Measurements from ENCODE around the gene HP1BP3. TPM values are rescaled to one million over a fixed set of nuclear protein-coding genes. Genes with fewer than 3 reads are reported as not detected.
A peak's percentile ranks its signal among the peaks of the same experiment; 100 is the strongest.

HP1BP3 gene
- total RNA-seq, 2 donors from 2014 or later: 207 to 223 TPM

GRCh38 chr1:20811916-20812315 lies 24.8 kb upstream of the HP1BP3 start:
- H3K9ac ChIP-seq (ENCODE audit: extremely low read depth, low read length, poor library complexity, severe bottlenecking): no peak overlapping the region
- H3K4me1 Mint-ChIP-seq: no peaks in the 10 kb centered on the region
- TF ChIP-seq, protein P1, sequence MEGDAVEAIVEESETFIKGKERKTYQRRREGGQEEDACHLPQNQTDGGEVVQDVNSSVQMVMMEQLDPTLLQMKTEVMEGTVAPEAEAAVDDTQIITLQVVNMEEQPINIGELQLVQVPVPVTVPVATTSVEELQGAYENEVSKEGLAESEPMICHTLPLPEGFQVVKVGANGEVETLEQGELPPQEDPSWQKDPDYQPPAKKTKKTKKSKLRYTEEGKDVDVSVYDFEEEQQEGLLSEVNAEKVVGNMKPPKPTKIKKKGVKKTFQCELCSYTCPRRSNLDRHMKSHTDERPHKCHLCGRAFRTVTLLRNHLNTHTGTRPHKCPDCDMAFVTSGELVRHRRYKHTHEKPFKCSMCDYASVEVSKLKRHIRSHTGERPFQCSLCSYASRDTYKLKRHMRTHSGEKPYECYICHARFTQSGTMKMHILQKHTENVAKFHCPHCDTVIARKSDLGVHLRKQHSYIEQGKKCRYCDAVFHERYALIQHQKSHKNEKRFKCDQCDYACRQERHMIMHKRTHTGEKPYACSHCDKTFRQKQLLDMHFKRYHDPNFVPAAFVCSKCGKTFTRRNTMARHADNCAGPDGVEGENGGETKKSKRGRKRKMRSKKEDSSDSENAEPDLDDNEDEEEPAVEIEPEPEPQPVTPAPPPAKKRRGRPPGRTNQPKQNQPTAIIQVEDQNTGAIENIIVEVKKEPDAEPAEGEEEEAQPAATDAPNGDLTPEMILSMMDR (conservative IDR thresholded peaks at IDR 0.05): no peak
- H3K4me1 ChIP-seq (ENCODE audit: control insufficient read depth, insufficient read depth, low read length): no peaks in the 10 kb centered on the region
- H3K36me3 Mint-ChIP-seq (ENCODE audit: low read depth): peaks cover 50% of the 10 kb centered on the region
- H3K4me3 Mint-ChIP-seq: no peak overlapping the region
- DNase-seq: no peak
- H3K27me3 ChIP-seq (ENCODE audit: control insufficient read depth, insufficient read depth, low read length, poor library complexity, severe bottlenecking): no peaks in the 10 kb centered on the region
- WGBS, 2 experiments (ENCODE audit: insufficient coverage in 1 of 2, insufficient read length in 1 of 2): 77 to 95% methylated on average over 2 to 4 of the region's 5 CpGs
- H3K27ac Mint-ChIP-seq: no peak overlapping the region
- H3K36me3 ChIP-seq (ENCODE audit: control insufficient read depth, insufficient read depth, low read length): peaks cover 57% of the 10 kb centered on the region
- H3K9me3 Mint-ChIP-seq: peaks cover 4% of the 10 kb centered on the region
- no peak overlapping the region for H3K27ac ChIP-seq (ENCODE audit: low read depth, low read length)
- H3K4me3 ChIP-seq (ENCODE audit: low read length): no peak overlapping the region
- no peaks in the 10 kb centered on the region for H3K9me3 ChIP-seq (ENCODE audit: control insufficient read depth, low read length)
- H3K27me3 Mint-ChIP-seq (ENCODE audit: insufficient read depth): no peaks in the 10 kb centered on the region

GRCh38 chr1:20793236-20793635 lies 6.1 kb upstream of the HP1BP3 start:
- no peaks in the 10 kb centered on the region for H3K9me3 Mint-ChIP-seq
- Histone ChIP-seq H3K4me3 (ENCODE audit: low read length) (no peak overlapping the region), H3K9ac (ENCODE audit: extremely low read depth, low read length, poor library complexity, severe bottlenecking) (no peak overlapping the region), H3K36me3 (ENCODE audit: control insufficient read depth, insufficient read depth, low read length) (no peaks in the 10 kb centered on the region), H3K27me3 (ENCODE audit: control insufficient read depth, insufficient read depth, low read length, poor library complexity, severe bottlenecking) (no peaks in the 10 kb centered on the region), H3K4me1 (ENCODE audit: control insufficient read depth, insufficient read depth, low read length) (no peaks in the 10 kb centered on the region), H3K9me3 (ENCODE audit: control insufficient read depth, low read length) (no peaks in the 10 kb centered on the region), H3K27ac (ENCODE audit: low read depth, low read length) (no peak overlapping the region)
- peaks cover 1% of the 10 kb centered on the region for H3K4me1 Mint-ChIP-seq
- DNase-seq: no peak
- H3K4me3 Mint-ChIP-seq: no peak overlapping the region
- H3K27me3 Mint-ChIP-seq (ENCODE audit: insufficient read depth): no peaks in the 10 kb centered on the region
- peaks cover 2% of the 10 kb centered on the region for H3K36me3 Mint-ChIP-seq (ENCODE audit: low read depth)
- TF ChIP-seq, protein P1 (conservative IDR thresholded peaks at IDR 0.05): no peak
- peak overlapping the region; percentile 64 for H3K27ac Mint-ChIP-seq
- WGBS, 2 experiments (ENCODE audit: insufficient coverage in 1 of 2, insufficient read length in 1 of 2): 80 to 100% methylated on average over 1 of the region's 4 CpGs

DNA sequence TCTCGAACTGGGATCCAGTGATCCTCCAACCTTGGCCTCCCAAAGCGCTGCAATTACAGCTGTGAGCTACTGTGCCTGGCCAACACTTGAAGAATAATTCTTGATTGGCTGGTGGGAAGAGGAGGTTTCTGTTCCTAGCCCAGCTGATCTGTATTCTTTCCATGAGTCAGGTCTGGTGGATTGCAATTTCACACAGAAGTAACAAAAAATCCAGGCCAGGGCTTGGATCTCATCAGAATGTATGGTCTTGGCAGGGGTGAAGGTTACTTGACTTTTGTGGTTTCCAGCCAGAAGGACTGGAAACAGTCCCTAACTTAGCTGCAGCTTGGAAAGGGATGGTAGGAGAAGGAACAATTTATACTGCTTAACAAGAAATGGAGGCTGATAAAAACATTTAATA lies 5.1 kb upstream of the HP1BP3 start:
- 83 to 98% methylated on average over 2 of the region's 2 CpGs for WGBS, 2 experiments (ENCODE audit: insufficient coverage in 1 of 2, insufficient read length in 1 of 2)
- Mint-ChIP-seq H3K27ac (no peak overlapping the region), H3K9me3 (no peaks in the 10 kb centered on the region), H3K4me1 (peaks cover 8% of the 10 kb centered on the region), H3K4me3 (no peak overlapping the region), H3K36me3 (ENCODE audit: low read depth) (peaks cover 2% of the 10 kb centered on the region), H3K27me3 (ENCODE audit: insufficient read depth) (no peaks in the 10 kb centered on the region)
- Histone ChIP-seq H3K9ac (ENCODE audit: extremely low read depth, low read length, poor library complexity, severe bottlenecking) (no peak overlapping the region), H3K4me3 (ENCODE audit: low read length) (no peak overlapping the region), H3K36me3 (ENCODE audit: control insufficient read depth, insufficient read depth, low read length) (no peaks in the 10 kb centered on the region), H3K27me3 (ENCODE audit: control insufficient read depth, insufficient read depth, low read length, poor library complexity, severe bottlenecking) (no peaks in the 10 kb centered on the region), H3K9me3 (ENCODE audit: control insufficient read depth, low read length) (no peaks in the 10 kb centered on the region), H3K4me1 (ENCODE audit: control insufficient read depth, insufficient read depth, low read length) (no peaks in the 10 kb centered on the region), H3K27ac (ENCODE audit: low read depth, low read length) (no peak overlapping the region)
- DNase-seq: no peak
- TF ChIP-seq, protein P1 (conservative IDR thresholded peaks at IDR 0.05): no peak

All from endodermal cell (in vitro differentiated cells).